Activated B cell treated with CpG ODN at 0.5 μM for 24 hours (primary cell): ENCODE data around the gene PDE4A. TPM values are rescaled to one million over a fixed set of nuclear protein-coding genes. Genes with fewer than 3 reads are reported as not detected.
A peak's percentile ranks its signal among the peaks of the same experiment; 100 is the strongest.

Source experiments
- ATAC-seq: fragments of 200-7000 bp; cut with Tn5 transposase; one replicate; pipeline ENCODE4 v1.10.0; 2021; ENCODE audit warnings: low read depth, mild to moderate bottlenecking, moderate library complexity
- CTCF ChIA-PET: fragments of 350-600 bp; sonication (Branson Sonifier 250); formaldehyde crosslinking; loops from one replicate; lab custom pipeline; 2021; ENCODE audit warnings: antibody characterized with exemption; lab: Charles Lee
- POLR2A ChIA-PET: fragments of 350-600 bp; sonication (Branson Sonifier 250); formaldehyde crosslinking; loops from one replicate; lab custom pipeline; 2021; ENCODE audit warnings: antibody characterized with exemption; lab: Charles Lee
- DNase-seq: peaks from one replicate; pipeline ENCODE4 v3.0.0; 2022
- H3K27ac Mint-ChIP-seq: one replicate; pipeline ENCODE4 v1.8.0; 2020; ENCODE audit warnings: mixed read lengths
- H3K27me3 Mint-ChIP-seq: one replicate; pipeline ENCODE4 v1.8.0; 2021; ENCODE audit warnings: mixed read lengths
- H3K36me3 Mint-ChIP-seq: one replicate; pipeline ENCODE4 v1.8.0; 2021; ENCODE audit warnings: low read depth, mixed read lengths
- H3K4me1 Mint-ChIP-seq: one replicate; pipeline ENCODE4 v1.8.0; 2021; ENCODE audit warnings: mixed read lengths
- H3K4me3 Mint-ChIP-seq: one replicate; pipeline ENCODE4 v1.8.0; 2020; ENCODE audit warnings: mild to moderate bottlenecking, mixed read lengths
- H3K9me3 Mint-ChIP-seq: one replicate; pipeline ENCODE4 v1.8.0; 2020; ENCODE audit warnings: mixed read lengths
- CTCF ChIP-seq: fragments of 200-600 bp; IDR thresholded peaks from one replicate; pipeline ENCODE4 v1.8.0; 2022; ENCODE audit warnings: antibody characterized with exemption, mild to moderate bottlenecking
- intact Hi-C: fragments of 100-400 bp; cut with micrococcal nuclease; formaldehyde crosslinking; loops from one replicate; pipeline ENCODE4 v1.15.1; 2024
- total RNA-seq: library from RNA; stranded (reverse); gene quantifications from 2 replicates; pipeline ENCODE4 v1.2.3, GENCODE V29; 2022

PDE4A gene
- total RNA-seq, 1 donor from 2014 or later = 8.6 TPM

GRCh38 chr19:10433131-10433536 lies 12.8 kb downstream of the PDE4A start:
- Mint-ChIP-seq H3K9me3 (no peaks in the 10 kb centered on the region), H3K4me1 (peaks cover 51% of the 10 kb centered on the region), H3K27ac (peak overlapping the region; percentile 41), H3K4me3 (peak overlapping the region; percentile 44), H3K36me3 (peaks cover under 1% of the 10 kb centered on the region), H3K27me3 (peaks cover 5% of the 10 kb centered on the region)
- ChIA-PET POLR2A (interaction anchor here (24.1 kb wide), 1 partner anchor 20 kb away, joined by 541 read pairs; the partner anchor contains the start of genes CDC37 and PDE4A), CTCF (interaction anchor here (1.4 to 2.2 kb wide), 2 partner anchors 29 to 30 kb away, joined by 6 to 7 read pairs; partner anchors contain the start of gene CDC37)
- DNase-seq (no peak), ATAC-seq (no peak)
- intact Hi-C loops = loop anchor here (2.0 kb wide), 1 partner anchor 14 kb away; no protein-coding TSS in a partner anchor
- TF ChIP-seq CTCF = no peak

GRCh38 chr19:10439588-10439987 lies 19.2 kb downstream of the PDE4A start:
- POLR2A ChIA-PET = no interaction called here
- intact Hi-C loops = no loop called here
- Mint-ChIP-seq H3K27me3 (no peaks in the 10 kb centered on the region), H3K27ac (no peak overlapping the region), H3K36me3 (no peaks in the 10 kb centered on the region), H3K4me3 (no peak overlapping the region), H3K4me1 (peaks cover 6% of the 10 kb centered on the region), H3K9me3 (no peaks in the 10 kb centered on the region)
- no peak for ATAC-seq
- no peak for TF ChIP-seq CTCF
- CTCF ChIA-PET = interaction anchor here (0.7 to 1.3 kb wide), 2 partner anchors 48 to 1057 kb away, joined by 3 read pairs; no protein-coding TSS in a partner anchor
- no peak for DNase-seq

DNA sequence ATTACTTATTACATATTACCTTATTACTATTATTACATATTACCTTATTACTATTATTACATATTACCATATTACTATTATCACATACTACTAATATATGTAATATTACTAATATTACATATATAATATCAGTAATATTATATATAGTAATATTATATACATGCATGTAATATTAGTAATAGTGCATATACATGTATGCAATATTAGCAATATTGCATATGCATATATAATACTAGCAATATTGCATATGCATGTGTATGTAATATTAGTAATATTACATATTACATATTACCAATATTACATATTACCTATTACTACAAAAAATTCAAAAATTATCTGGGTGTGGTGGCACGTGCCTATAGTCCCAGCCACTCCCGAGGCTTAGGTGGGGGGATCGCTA lies 22.4 kb downstream of the PDE4A start:
- Mint-ChIP-seq H3K27ac (no peak overlapping the region), H3K4me1 (peaks cover 5% of the 10 kb centered on the region), H3K36me3 (no peaks in the 10 kb centered on the region), H3K4me3 (no peak overlapping the region), H3K9me3 (no peaks in the 10 kb centered on the region), H3K27me3 (no peaks in the 10 kb centered on the region)
- DNase-seq = no peak
- intact Hi-C loops = no loop called here
- POLR2A ChIA-PET = no interaction called here
- CTCF ChIA-PET = no interaction called here
- TF ChIP-seq CTCF = no peak
- ATAC-seq = no peak

DNA sequence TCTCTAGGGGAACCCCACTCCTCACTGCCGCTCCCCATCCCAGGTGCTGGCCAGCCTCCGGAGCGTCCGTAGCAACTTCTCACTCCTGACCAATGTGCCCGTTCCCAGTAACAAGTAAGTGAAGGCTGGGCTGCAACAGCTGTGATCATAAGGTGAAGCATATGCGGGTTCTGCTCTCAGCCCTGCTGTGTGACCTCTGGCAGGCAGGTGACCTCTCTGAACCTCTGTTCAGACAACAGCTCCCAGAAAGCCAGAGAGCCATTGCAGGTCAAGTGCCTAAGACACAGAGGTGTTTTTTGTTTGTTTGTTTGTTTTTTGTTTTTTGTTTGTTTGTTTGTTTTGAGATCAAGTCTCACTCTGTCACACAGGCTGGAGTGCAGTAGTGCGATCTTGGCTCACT lies 28.7 kb downstream of the PDE4A start:
- intact Hi-C loops = no loop called here
- no peaks in the 10 kb centered on the region for H3K36me3 Mint-ChIP-seq
- ChIA-PET POLR2A (no interaction called here), CTCF (no interaction called here)
- no peaks in the 10 kb centered on the region for H3K9me3 Mint-ChIP-seq
- H3K4me1 Mint-ChIP-seq = peaks cover 7% of the 10 kb centered on the region
- no peak for ATAC-seq
- H3K27ac Mint-ChIP-seq = no peak overlapping the region
- DNase-seq = no peak
- no peaks in the 10 kb centered on the region for H3K27me3 Mint-ChIP-seq
- no peak overlapping the region for H3K4me3 Mint-ChIP-seq
- no peak for TF ChIP-seq CTCF

DNA sequence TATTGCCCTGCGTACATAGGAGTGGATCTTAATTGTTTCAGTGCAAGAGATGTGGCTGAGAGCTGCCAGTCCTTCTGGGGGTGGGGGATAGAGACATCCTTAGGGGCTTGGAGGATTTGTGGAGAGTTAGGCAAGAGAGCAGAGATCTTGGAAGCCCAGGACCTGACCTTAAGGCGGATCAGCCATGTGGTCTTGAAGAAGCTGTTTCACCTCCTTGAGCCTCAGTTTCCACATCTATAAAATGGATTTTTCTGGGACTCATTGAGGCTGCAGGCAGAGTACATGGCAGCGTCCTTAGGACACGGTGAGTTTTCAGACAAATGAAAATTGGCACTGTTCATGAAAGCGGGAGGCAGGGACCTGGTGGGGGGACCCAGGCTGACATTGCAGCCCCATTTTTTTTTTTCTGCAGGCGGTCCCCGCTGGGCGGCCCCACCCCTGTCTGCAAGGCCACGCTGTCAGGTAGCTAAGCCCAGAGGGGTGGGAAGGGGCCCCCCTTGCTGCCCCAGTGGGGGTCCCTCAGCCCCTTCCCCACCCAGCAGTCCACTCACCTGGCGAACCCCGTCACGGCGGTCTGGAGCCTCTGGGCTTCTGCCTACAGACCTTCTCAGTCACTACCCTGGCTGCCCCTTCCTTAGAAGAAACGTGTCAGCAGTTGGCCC lies 30.0 kb downstream of the PDE4A start:
- ChIA-PET POLR2A (no interaction called here), CTCF (interaction anchor here (0.6 to 1.4 kb wide), 2 partner anchors 16 to 47 kb away, joined by 3 read pairs; partner anchors contain the start of gene CDC37)
- H3K27me3 Mint-ChIP-seq = no peaks in the 10 kb centered on the region
- no peak overlapping the region for H3K4me3 Mint-ChIP-seq
- no peak for ATAC-seq
- DNase-seq = no peak
- H3K27ac Mint-ChIP-seq = no peak overlapping the region
- no peaks in the 10 kb centered on the region for H3K36me3 Mint-ChIP-seq
- intact Hi-C loops = no loop called here
- no peaks in the 10 kb centered on the region for H3K9me3 Mint-ChIP-seq
- peaks cover 7% of the 10 kb centered on the region for H3K4me1 Mint-ChIP-seq
- no peak for TF ChIP-seq CTCF
